Spleen (tissue), 11 donors: ENCODE measurements around the gene CSTB. TPM values are rescaled to one million over a fixed set of nuclear protein-coding genes. Genes with fewer than 3 reads are reported as not detected.
A peak's percentile ranks its signal among the peaks of the same experiment; 100 is the strongest.

ENCODE experiments used
- DNase-seq: peaks from one replicate; pipeline ENCODE4 v3.0.0-alpha.2; 2020
- H3K27ac ChIP-seq, 8 donors: fragments of 200-600 bp; sonication (generic) in 7 of 8; 1 replicate in 4 of 8; 2 replicates in 4 of 8; pipeline versions ENCODE4 v1.5.0 to v1.8.0; 2016 to 2021; ENCODE audit warnings: inconsistent platforms in 4 of 8, mild to moderate bottlenecking in 4 of 8, moderate library complexity in 1 of 8
- H3K27me3 ChIP-seq, 7 donors: fragments of 200-600 bp; sonication (generic) in 6 of 7; replicated peaks in 1 of 7; 1 replicate in 4 of 7; 2 replicates in 3 of 7; pipeline versions ENCODE4 v1.5.0 to v1.8.0; 2016 to 2021; ENCODE audit warnings: inconsistent platforms in 3 of 7, mild to moderate bottlenecking in 1 of 7
- H3K36me3 ChIP-seq, 6 donors: fragments of 200-600 bp; sonication (generic) in 5 of 6; 1 replicate in 4 of 6; 2 replicates in 2 of 6; pipeline versions ENCODE4 v1.5.0 to v1.8.0; 2016 to 2021; ENCODE audit warnings: inconsistent platforms in 2 of 6
- H3K4me1 ChIP-seq, 6 donors: fragments of 200-600 bp; sonication (generic) in 5 of 6; 1 replicate in 3 of 6; 2 replicates in 3 of 6; pipeline versions ENCODE4 v1.5.0 to v1.8.0; 2016 to 2021; ENCODE audit warnings: inconsistent platforms in 3 of 6
- H3K4me3 ChIP-seq, 8 donors: fragments of 200-600 bp; sonication (generic) in 7 of 8; 1 replicate in 4 of 8; 2 replicates in 4 of 8; pipeline versions ENCODE4 v1.5.0 to v1.8.0; 2016 to 2021; ENCODE audit warnings: inconsistent platforms in 4 of 8, mild to moderate bottlenecking in 4 of 8, moderate library complexity in 2 of 8
- H3K9me3 ChIP-seq, 8 donors: fragments of 200-600 bp; sonication (generic) in 7 of 8; 1 replicate in 4 of 8; 2 replicates in 4 of 8; pipeline versions ENCODE4 v1.5.0 to v1.8.0; 2016 to 2021; ENCODE audit warnings: inconsistent platforms in 4 of 8
- POLR2A ChIP-seq, 3 donors: fragments of 450-650 bp; IDR thresholded peaks; one replicate each; pipeline ENCODE4 v1.5.1; 2017; ENCODE audit warnings: antibody characterized with exemption in 3 of 3, mild to moderate bottlenecking in 1 of 3
- POLR2AphosphoS5 ChIP-seq, 3 donors: sonication (generic); formaldehyde crosslinking; IDR thresholded peaks; one replicate each; pipeline ENCODE4 v1.5.1; 2017; ENCODE audit warnings: antibody characterized with exemption in 3 of 3
- WGBS, 5 donors: extraction: QIAGEN DNeasy Blood & Tissue Kit in 3 of 5; methylation state at CpG; one replicate each; pipeline versions ENCODE4 v1.1.5 to v1.1.7; 2013 to 2018; 5-methylcytosine and 5-hydroxymethylcytosine counted together
- intact Hi-C: fragments of 100-400 bp; cut with DNase I; formaldehyde crosslinking; loops from one replicate; pipeline ENCODE4 v1.15.0; 2023; ENCODE audit warnings: low total_unique reads
- polyA plus RNA-seq, 3 donors: library from polyadenylated mRNA; stranded (reverse); fragments of 200-250 nt; gene quantifications; one replicate each; pipeline ENCODE4 v1.2.1, GENCODE V29; 2013
- total RNA-seq, 7 donors: library from RNA; depleted of rRNA in 3 of 7; stranded (reverse); fragments of >200 nt in 3 of 7; fragmentation: NEBNext Ultra II Directional in 4 of 7; extraction: Animal tissue kit (Norgen Biotek cat#: 25700) in 4 of 7; gene quantifications; one replicate each; pipeline versions ENCODE4 v1.1.0 to v1.2.1, GENCODE V29; 2016 to 2021
- TF ChIP-seq, protein P1 (sequence below), 11 experiments: fragments of 200-600 bp in 7 of 11; fragments of 450-650 bp in 4 of 11; sonication (generic) in 4 of 11; IDR thresholded peaks in 8 of 11; conservative IDR thresholded peaks in 3 of 11; 1 replicate in 7 of 11; 2 replicates in 4 of 11; pipeline versions ENCODE4 v1.4.0 to v1.8.0; 2016 to 2021; ENCODE audit warnings: antibody characterized with exemption in 11 of 11, inconsistent platforms in 4 of 11, mild to moderate bottlenecking in 1 of 11
- donor health status: healthy with polysubstance abuse.
- donor health status: DM: no; HTN: no; CAD: no; lungs with moderate emphysema.
- donor health status: DM: no; HTN: no; CAD: no.
- donor health status: Bipolar disorder and iron deficiency.
- donor health status: healthy.
- donor health status: DM: no; HTN: no; CAD: no.
- donor health status: DM: yes; HTN: yes; CAD: no.

CSTB gene
- total and polyA plus RNA-seq, 10 donors: 10.5 to 93.8 (median 33.2) TPM

DNA sequence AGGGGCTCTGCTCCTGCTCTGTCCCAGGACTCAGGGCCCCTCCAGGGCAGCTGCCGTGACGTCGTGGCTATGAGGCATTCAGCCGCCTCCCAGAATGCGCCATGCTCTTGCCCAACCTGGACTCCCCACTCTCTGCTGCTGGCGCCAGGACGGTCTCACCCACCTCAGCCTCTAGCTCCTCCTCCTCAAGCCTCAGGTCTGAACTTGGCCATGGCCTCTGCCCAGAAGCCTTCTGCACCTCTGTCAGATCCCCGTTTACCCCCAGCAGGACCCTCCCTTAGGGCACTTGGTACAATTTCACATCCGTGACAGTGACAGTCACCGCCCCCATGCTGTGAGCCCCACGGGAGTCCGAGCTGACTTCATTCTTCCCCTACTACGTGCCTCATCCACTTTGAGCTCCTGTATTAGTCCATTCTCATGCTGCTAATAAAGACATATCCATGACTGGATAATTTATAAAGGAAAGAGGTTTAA is 4.9 kb downstream of the CSTB start:
- H3K9me3 ChIP-seq: no peaks in the 10 kb centered on the region
- H3K27ac ChIP-seq: no peak overlapping the region
- no peaks in the 10 kb centered on the region for H3K27me3 ChIP-seq
- peaks cover 0 to 24% (median 19%) of the 10 kb centered on the region in 6 donors for H3K36me3 ChIP-seq
- H3K4me1 ChIP-seq: peaks cover 13 to 56% (median 18%) of the 10 kb centered on the region in 6 donors
- 74 to 84% (median 82%) methylated on average over 13 of the region's 13 CpGs for WGBS, 5 donors
- intact Hi-C loops: no loop called here
- H3K4me3 ChIP-seq: no peak overlapping the region
- TF ChIP-seq POLR2AphosphoS5 (IDR thresholded peaks at IDR 0.05): peak in 1 of 3 donors; percentile 26
- TF ChIP-seq POLR2A (IDR thresholded peaks at IDR 0.05): no peak
- no peak for DNase-seq

DNA sequence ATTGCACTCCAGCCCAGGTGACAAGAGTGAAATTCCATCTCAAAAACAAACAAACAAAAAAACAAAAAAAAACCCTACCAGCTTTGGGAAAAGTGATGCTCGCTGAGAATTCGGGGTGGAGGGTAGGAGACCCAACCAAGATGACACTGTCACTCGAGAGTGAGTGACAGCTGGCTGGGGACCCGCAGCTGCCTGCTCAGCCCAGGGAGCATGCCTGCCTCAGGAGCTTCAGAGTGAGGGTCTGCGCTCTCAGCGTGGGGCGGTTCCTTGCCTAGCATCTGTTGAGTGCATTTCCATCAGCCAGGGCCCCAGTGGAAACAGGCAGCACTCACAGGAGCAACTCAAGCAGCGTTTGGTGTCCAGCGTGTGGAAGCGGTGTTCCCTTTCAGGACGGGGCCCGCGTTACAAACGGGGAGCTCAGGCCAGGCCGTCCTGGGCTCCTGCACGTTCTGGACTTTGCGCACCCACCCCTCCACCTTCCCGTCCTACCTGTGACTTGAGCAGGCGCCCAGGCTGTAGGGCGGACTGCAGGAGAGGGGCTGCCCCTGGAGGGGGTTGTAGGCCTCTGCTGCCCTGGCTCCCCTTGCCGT is 5.9 kb downstream of the CSTB start:
- Histone ChIP-seq H3K27ac (no peak overlapping the region), H3K9me3 (no peaks in the 10 kb centered on the region), H3K36me3 (peaks cover 0 to 24% (median 19%) of the 10 kb centered on the region in 6 donors), H3K4me1 (peaks cover 7 to 48% (median 14%) of the 10 kb centered on the region in 6 donors), H3K4me3 (no peak overlapping the region), H3K27me3 (no peaks in the 10 kb centered on the region)
- DNase-seq: no peak
- intact Hi-C loops: no loop called here
- WGBS, 5 donors: 89 to 97% (median 94%) methylated on average over 20 to 21 of the region's 21 CpGs
- TF ChIP-seq POLR2A (IDR thresholded peaks at IDR 0.05) (no peak), POLR2AphosphoS5 (IDR thresholded peaks at IDR 0.05) (peak in 1 of 3 donors; percentile 26)
- TF ChIP-seq, protein P1, sequence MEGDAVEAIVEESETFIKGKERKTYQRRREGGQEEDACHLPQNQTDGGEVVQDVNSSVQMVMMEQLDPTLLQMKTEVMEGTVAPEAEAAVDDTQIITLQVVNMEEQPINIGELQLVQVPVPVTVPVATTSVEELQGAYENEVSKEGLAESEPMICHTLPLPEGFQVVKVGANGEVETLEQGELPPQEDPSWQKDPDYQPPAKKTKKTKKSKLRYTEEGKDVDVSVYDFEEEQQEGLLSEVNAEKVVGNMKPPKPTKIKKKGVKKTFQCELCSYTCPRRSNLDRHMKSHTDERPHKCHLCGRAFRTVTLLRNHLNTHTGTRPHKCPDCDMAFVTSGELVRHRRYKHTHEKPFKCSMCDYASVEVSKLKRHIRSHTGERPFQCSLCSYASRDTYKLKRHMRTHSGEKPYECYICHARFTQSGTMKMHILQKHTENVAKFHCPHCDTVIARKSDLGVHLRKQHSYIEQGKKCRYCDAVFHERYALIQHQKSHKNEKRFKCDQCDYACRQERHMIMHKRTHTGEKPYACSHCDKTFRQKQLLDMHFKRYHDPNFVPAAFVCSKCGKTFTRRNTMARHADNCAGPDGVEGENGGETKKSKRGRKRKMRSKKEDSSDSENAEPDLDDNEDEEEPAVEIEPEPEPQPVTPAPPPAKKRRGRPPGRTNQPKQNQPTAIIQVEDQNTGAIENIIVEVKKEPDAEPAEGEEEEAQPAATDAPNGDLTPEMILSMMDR (IDR thresholded peaks at IDR 0.05 in 8 of 11, conservative IDR thresholded peaks at IDR 0.05 in 3 of 11): no peak

DNA sequence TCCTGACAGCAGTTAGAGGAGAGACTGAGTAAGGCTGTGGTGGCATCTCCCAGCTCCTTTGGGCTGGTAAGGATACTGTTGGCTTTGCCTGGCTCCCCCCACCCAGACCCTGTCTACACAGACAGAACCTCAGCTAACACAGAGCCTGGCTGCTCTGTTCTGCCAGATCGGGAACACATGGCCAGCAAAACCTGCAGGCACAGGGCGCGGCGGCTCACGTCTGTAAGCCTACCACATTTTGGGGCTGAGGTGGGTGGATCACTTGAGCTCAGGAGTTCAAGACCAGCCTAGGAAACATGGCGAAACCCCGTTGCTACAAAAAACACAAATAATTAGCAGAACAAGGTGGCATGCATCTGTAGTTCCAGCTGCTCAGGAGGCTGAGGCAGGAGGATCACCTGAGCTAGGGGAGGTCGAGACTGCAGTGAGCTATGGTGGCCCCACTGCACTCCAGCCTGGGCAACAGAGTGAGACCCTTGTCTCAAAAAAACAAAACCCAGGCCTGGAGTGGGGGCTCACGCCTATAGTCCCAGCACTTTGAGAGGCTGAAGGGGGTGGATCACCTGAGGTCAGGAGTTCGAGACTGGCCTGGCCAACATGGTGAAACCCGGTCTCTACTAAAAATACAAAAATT is 6.7 kb downstream of the CSTB start:
- no peak for DNase-seq
- intact Hi-C loops: no loop called here
- 89 to 93% (median 92%) methylated on average over 11 of the region's 11 CpGs for WGBS, 5 donors
- TF ChIP-seq, protein P1 (IDR thresholded peaks at IDR 0.05 in 8 of 11, conservative IDR thresholded peaks at IDR 0.05 in 3 of 11): no peak
- TF ChIP-seq POLR2A (IDR thresholded peaks at IDR 0.05) (no peak), POLR2AphosphoS5 (IDR thresholded peaks at IDR 0.05) (no peak)
- Histone ChIP-seq H3K36me3 (peaks cover 0 to 22% (median 18%) of the 10 kb centered on the region in 6 donors), H3K27ac (no peak overlapping the region), H3K9me3 (no peaks in the 10 kb centered on the region), H3K4me1 (peaks cover 0 to 41% (median 7%) of the 10 kb centered on the region in 6 donors), H3K27me3 (no peaks in the 10 kb centered on the region), H3K4me3 (no peak overlapping the region)

GRCh38 chr21:43768868-43769167 is 7.3 kb downstream of the CSTB start:
- no peak overlapping the region for H3K27ac ChIP-seq
- WGBS, 5 donors: 76 to 86% (median 85%) methylated on average over 8 of the region's 8 CpGs

More at GRCh38 chr21:43768868-43769167, 7.3 kb downstream of the CSTB start:
- Histone ChIP-seq H3K27me3 (no peaks in the 10 kb centered on the region), H3K4me1 (peaks cover 0 to 34% (median 2%) of the 10 kb centered on the region in 6 donors), H3K9me3 (no peaks in the 10 kb centered on the region), H3K4me3 (no peak overlapping the region), H3K36me3 (peaks cover 0 to 21% (median 11%) of the 10 kb centered on the region in 6 donors)
- intact Hi-C loops: no loop called here
- TF ChIP-seq POLR2A (IDR thresholded peaks at IDR 0.05): no peak
- no peak for TF ChIP-seq POLR2AphosphoS5 (IDR thresholded peaks at IDR 0.05)
- TF ChIP-seq, protein P1 (IDR thresholded peaks at IDR 0.05 in 8 of 11, conservative IDR thresholded peaks at IDR 0.05 in 3 of 11): no peak
- DNase-seq: no peak
